CD14-positive monocyte (primary cell): ENCODE data around the gene SERPINB3. TPM values are rescaled to one million over a fixed set of nuclear protein-coding genes. Genes with fewer than 3 reads are reported as not detected.

Experiments
- DNase-seq, 3 donors: peaks; one replicate each; pipeline ENCODE4 v3.0.0-alpha.2; 2011 to 2022
- H2AFZ ChIP-seq: 2 replicates; pipeline ENCODE4 v1.6.0; 2012; ENCODE audit warnings: mild to moderate bottlenecking, low read depth, low read length, inconsistent platforms; ENCODE audit not compliant: insufficient read depth, poor library complexity, severe bottlenecking
- H3K27ac ChIP-seq, 2 donors: 1 replicate in 1 of 2; 2 replicates in 1 of 2; pipeline ENCODE4 v1.5.1; 2012 to 2013; ENCODE audit warnings: low read length in 2 of 2, control low read depth in 1 of 2, inconsistent platforms in 1 of 2, low read depth in 1 of 2, mild to moderate bottlenecking in 1 of 2
- H3K27me3 ChIP-seq, 2 donors: one replicate each; pipeline versions ENCODE4 v1.6.0 to v1.6.1; 2011 to 2013; ENCODE audit warnings: low read length in 2 of 2; ENCODE audit not compliant: control insufficient read depth in 2 of 2, insufficient read depth in 2 of 2
- H3K36me3 ChIP-seq, 2 donors: replicated peaks in 1 of 2; 1 replicate in 1 of 2; 2 replicates in 1 of 2; pipeline versions ENCODE4 v1.5.1 to v1.6.1; 2012 to 2013; ENCODE audit warnings: low read length in 2 of 2, control low read depth in 1 of 2, inconsistent platforms in 1 of 2, mild to moderate bottlenecking in 1 of 2; ENCODE audit not compliant: insufficient read depth in 2 of 2, control insufficient read depth in 1 of 2
- H3K4me1 ChIP-seq, 2 donors: 1 replicate in 1 of 2; 2 replicates in 1 of 2; pipeline versions ENCODE4 v1.5.1 to v1.6.1; 2012 to 2013; ENCODE audit warnings: low read length in 2 of 2, control low read depth in 1 of 2, inconsistent platforms in 1 of 2, mild to moderate bottlenecking in 1 of 2, moderate library complexity in 1 of 2; ENCODE audit not compliant: insufficient read depth in 2 of 2, control insufficient read depth in 1 of 2
- H3K4me2 ChIP-seq: replicated peaks from 2 replicates; pipeline ENCODE3; 2012; ENCODE audit warnings: low read length, moderate library complexity, mild to moderate bottlenecking; ENCODE audit not compliant: poor library complexity, severe bottlenecking; ENCODE audit errors: extremely low read depth
- H3K4me3 ChIP-seq, 3 experiments: fragments of 200-600 bp in 1 of 3; sonication (generic) in 1 of 3; replicated peaks in 1 of 3; 1 replicate in 2 of 3; 2 replicates in 1 of 3; pipeline ENCODE4 v1.5.1; 2011 to 2013; ENCODE audit warnings: low read length in 3 of 3, mild to moderate bottlenecking in 3 of 3, control low read depth in 2 of 3, low read depth in 2 of 3, inconsistent platforms in 1 of 3, moderate library complexity in 1 of 3
- H3K79me2 ChIP-seq: 2 replicates; pipeline ENCODE4 v1.6.0; 2012; ENCODE audit warnings: mild to moderate bottlenecking, control low read depth, inconsistent platforms, low read length, moderate library complexity; ENCODE audit not compliant: insufficient read depth
- H3K9ac ChIP-seq: 2 replicates; pipeline ENCODE4 v1.6.0; 2017; ENCODE audit warnings: low read length, mild to moderate bottlenecking; ENCODE audit not compliant: insufficient read depth, poor library complexity, severe bottlenecking
- H3K9me3 ChIP-seq, 2 donors: replicated peaks in 1 of 2; 1 replicate in 1 of 2; 2 replicates in 1 of 2; pipeline versions ENCODE4 v1.5.1 to v1.6.1; 2012 to 2013; ENCODE audit warnings: low read length in 2 of 2, control low read depth in 1 of 2; ENCODE audit not compliant: control insufficient read depth in 1 of 2, insufficient read depth in 1 of 2
- H4K20me1 ChIP-seq: 2 replicates; pipeline ENCODE4 v1.6.0; 2012; ENCODE audit warnings: mild to moderate bottlenecking, low read length, control low read depth, moderate library complexity; ENCODE audit not compliant: insufficient read depth
- H3K27ac Mint-ChIP-seq, 7 donors: one replicate each; pipeline ENCODE4 v1.8.0; 2020; ENCODE audit warnings: mild to moderate bottlenecking in 7 of 7, mixed read lengths in 7 of 7, moderate library complexity in 6 of 7, inconsistent platforms in 2 of 7
- H3K27me3 Mint-ChIP-seq, 3 donors: one replicate each; pipeline ENCODE4 v1.8.0; 2021 to 2022; ENCODE audit warnings: low read depth in 3 of 3, mild to moderate bottlenecking in 3 of 3, mixed read lengths in 3 of 3, moderate library complexity in 3 of 3, inconsistent platforms in 1 of 3
- H3K36me3 Mint-ChIP-seq, 2 donors: one replicate each; pipeline ENCODE4 v1.8.0; 2020; ENCODE audit warnings: mixed read lengths in 2 of 2, inconsistent platforms in 1 of 2, mild to moderate bottlenecking in 1 of 2
- H3K4me1 Mint-ChIP-seq: one replicate; pipeline ENCODE4 v1.8.0; 2020; ENCODE audit warnings: mild to moderate bottlenecking, mixed read lengths
- H3K4me3 Mint-ChIP-seq, 2 donors: one replicate each; pipeline ENCODE4 v1.8.0; 2020; ENCODE audit warnings: mild to moderate bottlenecking in 2 of 2, mixed read lengths in 2 of 2, moderate library complexity in 1 of 2
- H3K9me3 Mint-ChIP-seq, 7 donors: one replicate each; pipeline ENCODE4 v1.8.0; 2020 to 2022; ENCODE audit warnings: mixed read lengths in 7 of 7, mild to moderate bottlenecking in 6 of 7, moderate library complexity in 6 of 7, inconsistent platforms in 2 of 7
- CTCF ChIP-seq: fragments of 200-600 bp; IDR thresholded peaks from one replicate; pipeline ENCODE4 v1.8.0; 2022; ENCODE audit warnings: antibody characterized with exemption, mild to moderate bottlenecking
- WGBS: methylation state at CpG from one replicate; pipeline ENCODE4 v1.1.5; 2013; ENCODE audit warnings: missing lambda C conversion rate; ENCODE audit not compliant: insufficient coverage; 5-methylcytosine and 5-hydroxymethylcytosine counted together
- intact Hi-C, 2 donors: fragments of 100-400 bp; cut with micrococcal nuclease; formaldehyde crosslinking; loops; one replicate each; pipeline versions ENCODE4 v1.15.0 to v1.15.1; 2023
- polyA plus RNA-seq, 3 donors: library from polyadenylated mRNA; depleted of rRNA in 1 of 3; unstranded in 2 of 3; stranded (reverse) in 1 of 3; fragments of 300-500 nt in 2 of 3; fragments of >200 nt in 1 of 3; fragmentation: Illumina TruSeq in 2 of 3; gene quantifications; 1 replicate in 2 of 3; 2 replicates in 1 of 3; pipeline ENCODE4 v1.2.3, GENCODE V29; 2012 to 2021

SERPINB3 gene
- polyA plus RNA-seq, 3 donors = not detected

GRCh38 chr18:63700501-63700900, 38.8 kb upstream of the SERPINB3 start:
- Mint-ChIP-seq H3K27me3 (peaks cover 3 to 14% (median 6%) of the 10 kb centered on the region in 3 donors), H3K4me1 (no peaks in the 10 kb centered on the region), H3K4me3 (no peak overlapping the region), H3K36me3 (no peaks in the 10 kb centered on the region), H3K9me3 (peaks cover 0 to 5% (median 3%) of the 10 kb centered on the region in 7 donors), H3K27ac (no peak overlapping the region)
- Histone ChIP-seq H3K27ac (no peak overlapping the region), H3K4me3 (no peak overlapping the region), H3K27me3 (no peaks in the 10 kb centered on the region), H3K36me3 (no peaks in the 10 kb centered on the region), H2AFZ (no peak overlapping the region), H3K9me3 (no peaks in the 10 kb centered on the region), H3K79me2 (no peaks in the 10 kb centered on the region), H4K20me1 (no peaks in the 10 kb centered on the region), H3K4me1 (no peaks in the 10 kb centered on the region), H3K4me2 (no peak overlapping the region), H3K9ac (no peak overlapping the region)
- intact Hi-C loops = no loop called here
- DNase-seq = no peak
- TF ChIP-seq CTCF = no peak
- WGBS = 78% methylated on average over 3 of the region's 3 CpGs

- Histone ChIP-seq H3K27ac (no peak overlapping the region), H3K79me2 (no peaks in the 10 kb centered on the region), H3K36me3 (no peaks in the 10 kb centered on the region), H3K4me2 (no peak overlapping the region), H2AFZ (no peak overlapping the region), H3K4me1 (no peaks in the 10 kb centered on the region), H3K9me3 (peaks cover 0 to 4% of the 10 kb centered on the region in 2 donors), H4K20me1 (no peaks in the 10 kb centered on the region), H3K27me3 (no peaks in the 10 kb centered on the region), H3K4me3 (no peak overlapping the region), H3K9ac (no peak overlapping the region)
- H3K27ac Mint-ChIP-seq = no peak overlapping the region
- no peak for DNase-seq
- no peak overlapping the region for H3K4me3 Mint-ChIP-seq
- no peak for TF ChIP-seq CTCF
- peaks cover 0 to 14% (median 8%) of the 10 kb centered on the region in 7 donors for H3K9me3 Mint-ChIP-seq
- H3K36me3 Mint-ChIP-seq = no peaks in the 10 kb centered on the region
- H3K27me3 Mint-ChIP-seq = peaks cover 3 to 8% (median 3%) of the 10 kb centered on the region in 3 donors
- intact Hi-C loops = no loop called here
- H3K4me1 Mint-ChIP-seq = no peaks in the 10 kb centered on the region
- WGBS = 67% methylated on average over 2 of the region's 3 CpGs
Observed at GRCh38 chr18:63697097-63697660, 35.5 kb upstream of the SERPINB3 start.
